Suprapubic skin (tissue), 4 donors: ENCODE data around the gene COG7. TPM values are rescaled to one million over a fixed set of nuclear protein-coding genes. Genes with fewer than 3 reads are reported as not detected.
"Not testable (repeated sequence)": the region's sequence is repeated elsewhere in the genome, so short reads cannot be mapped to it uniquely, and the experiment has no call there.

ENCODE experiments used
- DNase-seq, 2 donors: peaks; one replicate each; pipeline ENCODE4 v3.0.0-alpha.2; 2019; ENCODE audit warnings: low spot score in 2 of 2
- H3K27ac ChIP-seq: fragments of 200-600 bp; sonication (generic); one replicate; pipeline ENCODE4 v1.5.1; 2019
- H3K27me3 ChIP-seq: fragments of 200-600 bp; sonication (generic); one replicate; pipeline ENCODE4 v1.5.1; 2019
- H3K36me3 ChIP-seq: fragments of 200-600 bp; sonication (generic); one replicate; pipeline ENCODE4 v1.5.1; 2019
- H3K4me1 ChIP-seq: fragments of 200-600 bp; sonication (generic); one replicate; pipeline ENCODE4 v1.5.1; 2019
- H3K4me3 ChIP-seq: fragments of 200-600 bp; sonication (generic); one replicate; pipeline ENCODE4 v1.5.1; 2019; ENCODE audit warnings: mild to moderate bottlenecking
- H3K9me3 ChIP-seq: fragments of 200-600 bp; sonication (generic); one replicate; pipeline ENCODE4 v1.5.1; 2019
- EP300 ChIP-seq: sonication (generic); formaldehyde crosslinking; IDR thresholded peaks from one replicate; pipeline ENCODE4 v1.6.1; 2017; ENCODE audit warnings: antibody characterized with exemption
- POLR2A ChIP-seq, 2 donors: fragments of 450-650 bp; IDR thresholded peaks; one replicate each; pipeline ENCODE4 v1.6.1; 2017; ENCODE audit warnings: antibody characterized with exemption in 2 of 2, mild to moderate bottlenecking in 2 of 2, moderate library complexity in 2 of 2
- POLR2AphosphoS5 ChIP-seq, 3 donors: sonication (generic); formaldehyde crosslinking; IDR thresholded peaks; one replicate each; pipeline ENCODE4 v1.6.1; 2017; ENCODE audit warnings: antibody characterized with exemption in 3 of 3
- WGBS: methylation state at CpG from one replicate; pipeline ENCODE4 v1.1.5; 2018; 5-methylcytosine and 5-hydroxymethylcytosine counted together
- total RNA-seq, 4 donors: library from RNA; depleted of rRNA; stranded (reverse); fragments of >200 nt; gene quantifications; one replicate each; pipeline ENCODE4 v1.1.0, GENCODE V29; 2016
- TF ChIP-seq, protein P1 (sequence below), 2 donors: fragments of 200-600 bp in 1 of 2; fragments of 450-650 bp in 1 of 2; sonication (generic) in 1 of 2; IDR thresholded peaks; one replicate each; pipeline ENCODE4 v1.5.1; 2016 to 2019; ENCODE audit warnings: antibody characterized with exemption in 2 of 2, mild to moderate bottlenecking in 1 of 2, moderate library complexity in 1 of 2

COG7 gene
- total RNA-seq, 4 donors from 2014 or later: 16.3 to 73.7 (median 24.6) TPM

DNA sequence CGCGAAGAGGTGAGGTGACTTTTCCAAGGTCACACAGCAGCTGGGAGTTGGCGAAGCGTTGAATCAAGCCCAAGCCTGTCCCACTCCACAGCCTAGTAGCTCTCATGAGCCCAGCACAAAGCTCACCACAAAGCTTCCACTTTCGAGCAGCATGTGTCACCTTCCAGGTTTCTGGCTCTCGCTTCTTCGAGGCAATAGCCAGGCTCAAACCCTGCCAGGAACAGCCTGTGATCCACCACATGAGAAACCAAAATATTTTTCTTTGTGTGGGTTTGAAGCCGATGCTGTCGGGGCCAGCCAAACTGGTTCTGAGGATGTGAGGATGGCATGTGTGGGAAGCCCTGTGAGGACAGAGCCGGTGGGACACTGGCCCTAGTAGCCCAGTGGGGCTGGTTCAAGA is 68.1 kb downstream of the COG7 start:
- H3K9me3 ChIP-seq: no peaks in the 10 kb centered on the region
- H3K27ac ChIP-seq: peak overlapping the region; percentile 71
- 73% methylated on average over 10 of the region's 10 CpGs for WGBS
- H3K27me3 ChIP-seq: no peaks in the 10 kb centered on the region
- H3K4me3 ChIP-seq: no peak overlapping the region
- TF ChIP-seq POLR2AphosphoS5 (IDR thresholded peaks at IDR 0.05) (no peak), EP300 (no peak), POLR2A (IDR thresholded peaks at IDR 0.05) (no peak)
- TF ChIP-seq, protein P1, sequence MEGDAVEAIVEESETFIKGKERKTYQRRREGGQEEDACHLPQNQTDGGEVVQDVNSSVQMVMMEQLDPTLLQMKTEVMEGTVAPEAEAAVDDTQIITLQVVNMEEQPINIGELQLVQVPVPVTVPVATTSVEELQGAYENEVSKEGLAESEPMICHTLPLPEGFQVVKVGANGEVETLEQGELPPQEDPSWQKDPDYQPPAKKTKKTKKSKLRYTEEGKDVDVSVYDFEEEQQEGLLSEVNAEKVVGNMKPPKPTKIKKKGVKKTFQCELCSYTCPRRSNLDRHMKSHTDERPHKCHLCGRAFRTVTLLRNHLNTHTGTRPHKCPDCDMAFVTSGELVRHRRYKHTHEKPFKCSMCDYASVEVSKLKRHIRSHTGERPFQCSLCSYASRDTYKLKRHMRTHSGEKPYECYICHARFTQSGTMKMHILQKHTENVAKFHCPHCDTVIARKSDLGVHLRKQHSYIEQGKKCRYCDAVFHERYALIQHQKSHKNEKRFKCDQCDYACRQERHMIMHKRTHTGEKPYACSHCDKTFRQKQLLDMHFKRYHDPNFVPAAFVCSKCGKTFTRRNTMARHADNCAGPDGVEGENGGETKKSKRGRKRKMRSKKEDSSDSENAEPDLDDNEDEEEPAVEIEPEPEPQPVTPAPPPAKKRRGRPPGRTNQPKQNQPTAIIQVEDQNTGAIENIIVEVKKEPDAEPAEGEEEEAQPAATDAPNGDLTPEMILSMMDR (IDR thresholded peaks at IDR 0.05): no peak
- H3K4me1 ChIP-seq: peaks cover 7% of the 10 kb centered on the region
- H3K36me3 ChIP-seq: peaks cover 21% of the 10 kb centered on the region
- no peak for DNase-seq

- TF ChIP-seq POLR2A (IDR thresholded peaks at IDR 0.05): no peak
- TF ChIP-seq, protein P1 (IDR thresholded peaks at IDR 0.05): no peak
- TF ChIP-seq EP300: no peak
- no peak for TF ChIP-seq POLR2AphosphoS5 (IDR thresholded peaks at IDR 0.05)
- Histone ChIP-seq H3K27me3 (no peaks in the 10 kb centered on the region), H3K36me3 (peaks cover 11% of the 10 kb centered on the region), H3K27ac (peak overlapping the region; percentile 29), H3K4me1 (peaks cover 7% of the 10 kb centered on the region), H3K4me3 (no peak overlapping the region), H3K9me3 (no peaks in the 10 kb centered on the region)
- DNase-seq: no peak
- WGBS: 82% methylated on average over 2 of the region's 3 CpGs
These were observed 69.1 kb downstream of the COG7 start for GRCh38 chr16:23383881-23384280.

DNA sequence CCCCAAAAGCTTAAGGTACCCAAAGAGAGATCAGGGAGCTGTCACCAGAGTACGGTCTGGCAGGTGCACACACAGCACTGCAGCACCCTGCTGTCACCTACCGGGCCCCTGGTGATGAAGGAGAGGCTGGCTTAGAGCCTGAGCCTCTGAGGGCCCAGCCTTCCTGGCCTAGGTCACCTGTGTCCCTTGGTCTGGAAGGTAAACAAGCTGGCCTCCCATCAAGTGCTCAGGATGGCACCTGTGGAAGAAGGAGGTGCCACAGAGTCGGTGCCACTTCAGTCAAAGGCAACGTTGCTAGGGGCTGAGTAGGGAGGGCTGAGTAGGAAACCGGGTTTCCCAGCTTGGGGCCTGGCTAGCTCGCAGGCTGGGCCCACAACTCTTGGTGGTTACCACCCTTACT is 70.7 kb downstream of the COG7 start:
- TF ChIP-seq POLR2A (IDR thresholded peaks at IDR 0.05) (no peak), EP300 (no peak), POLR2AphosphoS5 (IDR thresholded peaks at IDR 0.05) (no peak)
- TF ChIP-seq, protein P1 (IDR thresholded peaks at IDR 0.05): no peak

GRCh38 chr16:23381702-23382101 is 71.3 kb downstream of the COG7 start:
- H3K9me3 ChIP-seq, DNase-seq, H3K4me1 ChIP-seq, H3K27me3 ChIP-seq, H3K36me3 ChIP-seq, H3K27ac ChIP-seq, H3K4me3 ChIP-seq: not testable (repeated sequence)
- whole genome bisulfite sequencing: 72% methylated on average over 9 of the region's 9 CpGs

More for the DNA sequence above, 70.7 kb downstream of the COG7 start:
- no peak for DNase-seq
- Histone ChIP-seq H3K4me3 (no peak overlapping the region), H3K4me1 (peaks cover 7% of the 10 kb centered on the region), H3K27me3 (no peaks in the 10 kb centered on the region), H3K9me3 (no peaks in the 10 kb centered on the region), H3K36me3 (no peaks in the 10 kb centered on the region), H3K27ac (no peak overlapping the region)
- 80% methylated on average over 6 of the region's 6 CpGs for WGBS

DNA sequence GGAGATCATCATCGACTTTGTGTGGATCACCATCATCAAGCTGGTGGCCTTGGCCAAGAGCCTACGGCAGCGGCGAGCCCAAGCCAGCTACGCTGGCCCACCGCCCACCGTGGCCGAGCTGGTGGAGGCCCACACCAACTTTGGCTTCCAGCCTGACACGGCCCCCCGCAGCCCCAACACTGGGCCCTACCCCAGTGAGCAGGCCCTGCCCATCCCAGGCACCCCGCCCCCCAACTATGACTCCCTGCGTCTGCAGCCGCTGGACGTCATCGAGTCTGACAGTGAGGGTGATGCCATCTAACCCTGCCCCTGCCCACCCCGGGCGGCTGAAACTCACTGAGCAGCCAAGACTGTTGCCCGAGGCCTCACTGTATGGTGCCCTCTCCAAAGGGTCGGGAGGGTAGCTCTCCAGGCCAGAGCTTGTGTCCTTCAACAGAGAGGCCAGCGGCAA is 72.5 kb downstream of the COG7 start:
- Histone ChIP-seq H3K4me1 (peaks cover 3% of the 10 kb centered on the region), H3K27ac (no peak overlapping the region), H3K36me3 (no peaks in the 10 kb centered on the region), H3K27me3 (no peaks in the 10 kb centered on the region), H3K9me3 (no peaks in the 10 kb centered on the region), H3K4me3 (no peak overlapping the region)
- TF ChIP-seq, protein P1 (IDR thresholded peaks at IDR 0.05): no peak
- TF ChIP-seq POLR2AphosphoS5 (IDR thresholded peaks at IDR 0.05) (no peak), POLR2A (IDR thresholded peaks at IDR 0.05) (no peak), EP300 (no peak)
- WGBS: 93% methylated on average over 10 of the region's 20 CpGs
- no peak for DNase-seq

DNA sequence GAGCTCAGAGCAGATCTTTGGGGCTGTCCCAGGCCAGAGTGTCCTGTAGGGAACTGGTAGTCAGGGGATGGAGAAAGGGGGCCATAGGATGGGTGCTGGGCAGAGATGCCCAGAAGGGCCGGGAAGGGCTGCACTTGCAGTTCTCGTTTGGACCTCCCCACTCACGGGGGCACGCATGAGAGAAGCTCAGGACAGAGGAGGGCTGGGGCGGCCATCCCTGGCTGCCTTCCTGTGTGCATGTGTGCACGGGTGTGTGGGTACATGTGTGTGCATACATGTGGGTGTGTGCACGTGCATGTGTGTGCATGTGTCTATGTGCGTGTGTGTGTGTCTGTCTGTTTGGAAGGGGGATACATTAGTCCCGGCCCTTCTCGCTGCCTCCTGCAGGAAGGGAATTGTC is 73.3 kb downstream of the COG7 start:
- no peaks in the 10 kb centered on the region for H3K27me3 ChIP-seq
- no peak for DNase-seq
- WGBS: 75% methylated on average over 10 of the region's 10 CpGs
- no peak overlapping the region for H3K27ac ChIP-seq
- no peak overlapping the region for H3K4me3 ChIP-seq
- no peaks in the 10 kb centered on the region for H3K36me3 ChIP-seq
- H3K4me1 ChIP-seq: no peaks in the 10 kb centered on the region
- TF ChIP-seq EP300: no peak
- TF ChIP-seq POLR2A (IDR thresholded peaks at IDR 0.05): no peak
- no peak for TF ChIP-seq POLR2AphosphoS5 (IDR thresholded peaks at IDR 0.05)
- TF ChIP-seq, protein P1 (IDR thresholded peaks at IDR 0.05): no peak
- H3K9me3 ChIP-seq: no peaks in the 10 kb centered on the region
